ENCODE measurements around the gene SLC1A7.
"Not testable (repeated sequence)": the region's sequence is repeated elsewhere in the genome, so short reads cannot be mapped to it uniquely, and the experiment has no call there.

The SLC1A7 gene

DNA sequence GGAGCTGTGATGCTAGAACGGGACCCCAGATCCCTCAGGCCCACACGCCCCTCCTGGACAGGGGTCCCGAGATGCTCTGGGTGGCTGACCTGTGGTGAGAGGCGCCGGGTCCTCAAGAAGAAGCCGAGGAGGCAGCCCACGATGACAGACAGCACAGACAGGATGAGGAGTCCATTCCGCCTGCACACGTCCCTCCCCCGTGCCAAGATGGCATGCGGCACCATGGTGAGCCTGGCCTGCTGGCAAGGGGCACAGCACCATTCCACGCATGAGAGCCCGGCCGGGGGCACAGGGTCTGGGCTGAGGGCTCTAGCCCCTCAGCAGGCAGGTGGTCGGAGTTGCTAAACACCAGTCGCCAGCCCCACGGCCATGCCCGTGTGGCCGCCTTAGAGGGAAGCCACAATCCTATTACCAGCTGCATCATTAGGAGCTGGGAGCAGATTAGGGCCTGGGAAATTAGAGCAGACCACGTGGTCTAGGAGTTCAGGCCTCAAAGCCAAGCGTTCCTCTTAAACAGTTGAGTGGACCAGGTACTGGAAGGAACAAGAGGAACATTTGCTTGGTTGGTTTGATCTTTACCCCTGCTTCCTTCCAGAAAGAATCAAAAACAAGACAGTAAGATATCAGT is at the start of gene SLC1A7:
Gene SLC1A7 (minus strand): TSS at position 413 of the 628 bp plus-strand sequence. CDS start 189 bp downstream, at position 224.
- no peak for DNase-seq

DNA sequence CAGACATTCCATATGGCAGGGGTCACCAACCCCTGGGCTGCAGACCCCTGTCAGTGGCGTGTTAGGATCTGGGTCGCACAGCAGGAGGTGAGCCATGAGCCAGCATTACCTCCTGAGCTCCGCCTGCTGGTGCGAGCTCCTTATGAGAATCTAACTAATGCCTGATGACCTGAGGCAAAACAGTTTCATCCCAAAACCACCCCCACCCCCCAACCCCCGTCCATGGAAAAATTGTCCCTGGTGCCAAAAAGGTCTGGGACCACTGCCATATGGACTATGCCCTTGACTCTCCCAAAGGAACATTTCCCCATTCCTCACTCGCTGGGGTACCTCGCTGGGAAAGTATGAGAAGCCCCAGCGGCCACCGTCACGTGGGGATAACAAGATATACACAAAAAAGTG is 47.8 kb upstream of the SLC1A7 start:
- DNase-seq: no peak

DNA sequence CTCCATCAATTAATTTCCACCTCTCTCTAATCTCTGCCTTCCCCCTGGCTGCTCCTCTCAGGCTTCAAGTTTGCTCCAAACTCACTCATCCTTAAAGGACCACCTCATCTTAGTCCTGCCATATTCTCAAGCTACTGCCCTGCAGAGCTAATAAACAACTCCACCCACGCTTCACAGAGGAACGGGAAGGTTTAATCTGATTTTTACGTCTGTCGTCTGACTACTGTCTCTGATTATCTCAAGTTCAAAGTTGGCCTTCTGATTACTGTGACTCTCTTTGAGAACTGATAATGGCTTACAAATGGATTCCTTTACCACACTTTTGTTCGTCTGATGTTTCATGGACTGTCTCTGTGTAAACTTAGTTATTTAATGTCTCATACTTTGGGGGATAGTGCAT is 46.6 kb upstream of the SLC1A7 start:
- no peak for DNase-seq

DNA sequence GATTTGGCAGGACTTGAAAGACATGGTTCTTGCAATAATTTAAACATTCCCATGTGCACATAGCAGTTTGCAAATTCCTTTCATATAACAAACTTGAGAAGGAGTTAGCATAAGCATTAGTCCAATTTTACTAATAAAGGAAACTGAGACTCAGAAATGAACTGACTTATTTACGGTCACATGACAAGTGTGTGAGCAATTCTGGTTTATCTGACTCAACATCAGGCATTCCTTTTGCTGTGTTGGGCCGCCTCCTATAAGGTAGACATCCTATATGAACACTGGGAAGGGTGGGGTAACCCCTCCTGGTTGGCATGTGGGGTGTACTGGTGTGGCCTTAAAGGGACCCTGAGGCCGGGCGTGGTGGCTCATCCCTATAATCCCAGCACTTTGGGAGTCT is 45.7 kb upstream of the SLC1A7 start:
- DNase-seq: no peak

DNA sequence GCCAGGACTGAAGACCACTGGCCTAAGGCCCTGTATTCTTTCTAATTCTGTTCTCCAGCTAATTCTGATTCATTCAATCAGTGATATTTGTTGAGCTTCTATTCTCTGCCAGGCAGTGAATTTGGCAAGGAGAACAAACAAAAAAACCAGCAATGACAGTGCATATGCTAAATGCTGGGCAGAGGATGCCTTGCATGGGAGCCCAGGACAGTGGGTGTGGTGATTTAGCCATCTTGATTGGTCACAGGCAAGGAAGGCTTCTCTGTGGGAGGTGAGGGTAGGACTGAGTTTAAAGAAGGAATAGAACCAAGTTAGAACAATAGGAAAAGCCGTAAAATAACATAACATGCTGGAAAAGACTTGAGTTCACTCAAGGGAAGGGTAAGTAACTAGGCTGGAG is 45.0 kb upstream of the SLC1A7 start:
- DNase-seq: no peak

DNA sequence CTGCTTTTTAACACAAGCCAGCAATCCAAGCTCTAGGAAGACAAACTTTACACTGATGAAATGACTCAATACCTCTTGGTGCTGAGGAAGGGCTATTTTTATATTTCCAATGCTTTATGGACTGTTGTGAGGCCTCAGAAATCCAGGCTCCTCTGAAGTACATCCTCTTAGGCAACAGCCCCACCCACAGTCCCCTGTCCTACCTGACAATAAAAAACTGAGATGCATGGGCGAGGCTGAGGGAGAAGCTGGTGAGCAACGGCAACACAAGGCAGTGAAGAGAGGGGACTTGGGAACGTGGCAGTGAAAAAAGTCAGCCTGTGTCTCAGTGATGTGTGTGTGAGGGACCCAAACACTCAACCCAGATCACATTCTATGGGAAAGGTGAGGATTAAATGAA is 44.1 kb upstream of the SLC1A7 start:
- no peak for DNase-seq

DNA sequence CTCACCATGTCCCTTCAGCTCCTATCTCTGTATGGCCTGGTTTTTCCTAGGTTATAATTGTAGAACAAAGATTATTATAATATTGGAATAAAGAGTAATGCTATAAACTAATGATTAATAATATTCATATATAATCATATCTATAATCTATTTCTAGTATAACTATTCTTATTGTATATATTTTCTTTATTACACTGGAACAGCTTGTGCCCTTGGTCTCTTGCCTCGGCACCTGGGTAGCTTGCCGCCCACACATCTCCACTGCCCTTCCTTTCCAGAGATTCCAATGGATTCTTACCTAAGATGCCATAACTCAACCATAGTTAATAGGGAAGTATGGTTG is 43.5 kb upstream of the SLC1A7 start:
- DNase-seq: not testable (repeated sequence)

DNA sequence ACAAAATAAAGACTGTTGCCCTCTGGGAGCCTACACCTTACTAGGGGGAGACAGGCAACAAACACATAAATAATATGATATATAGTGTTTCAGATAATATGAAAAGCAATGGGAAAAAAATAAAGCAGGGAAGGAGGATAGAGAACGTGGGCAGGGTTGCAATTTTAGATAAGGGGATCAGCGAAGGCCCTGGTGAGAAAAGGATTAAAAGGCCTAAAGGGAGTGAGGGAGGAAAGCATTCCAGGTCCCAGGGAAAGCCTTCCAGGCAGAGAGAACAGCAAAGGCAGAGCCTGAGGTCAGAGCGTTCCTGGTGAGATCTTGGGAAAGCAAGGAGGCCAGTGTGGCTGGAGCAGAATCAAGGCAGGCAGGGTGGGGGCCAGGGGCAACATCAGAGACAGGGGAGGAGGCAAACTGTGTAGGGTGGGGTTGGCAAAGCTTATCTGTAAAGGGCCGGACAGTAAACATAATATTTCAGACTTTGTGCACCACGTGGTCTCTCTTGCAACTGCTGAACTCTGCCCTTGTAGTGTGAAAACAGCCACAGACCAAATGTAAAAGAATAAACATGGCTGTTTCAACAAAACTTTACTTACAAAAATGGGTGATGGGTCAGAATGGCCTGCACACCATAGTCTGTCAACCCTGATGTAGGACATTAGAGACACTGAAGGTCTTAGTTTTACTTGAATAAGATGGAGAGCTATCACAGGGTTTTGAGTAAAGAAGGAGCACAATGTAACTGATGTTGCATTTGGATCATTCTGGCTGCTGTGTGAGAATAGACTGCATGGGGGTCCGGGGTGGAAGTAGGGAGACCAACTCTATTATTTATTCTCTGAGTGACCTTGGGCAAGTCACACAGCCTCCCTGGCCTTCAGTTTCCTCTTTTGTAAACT is 40.9 kb upstream of the SLC1A7 start:
- no peak for DNase-seq

DNA sequence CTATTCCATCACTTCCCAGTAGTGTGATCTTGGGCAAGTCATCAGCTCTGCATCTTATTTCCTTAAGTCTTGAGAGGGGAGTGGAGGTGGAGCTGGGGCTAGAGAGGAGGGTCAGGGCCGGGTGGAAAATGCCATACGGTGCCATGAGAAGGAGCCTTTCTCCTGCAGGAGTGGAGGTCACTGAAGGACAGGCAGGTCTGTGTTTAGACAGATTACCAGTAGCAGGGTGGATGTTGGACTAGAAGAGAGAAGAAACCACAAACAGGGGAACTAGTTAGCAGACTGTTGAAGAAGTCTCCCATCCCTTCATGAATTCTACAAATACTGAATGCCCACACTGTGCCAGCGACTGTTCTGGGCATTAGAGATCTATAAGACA is 40.3 kb upstream of the SLC1A7 start:
- DNase-seq: no peak

DNA sequence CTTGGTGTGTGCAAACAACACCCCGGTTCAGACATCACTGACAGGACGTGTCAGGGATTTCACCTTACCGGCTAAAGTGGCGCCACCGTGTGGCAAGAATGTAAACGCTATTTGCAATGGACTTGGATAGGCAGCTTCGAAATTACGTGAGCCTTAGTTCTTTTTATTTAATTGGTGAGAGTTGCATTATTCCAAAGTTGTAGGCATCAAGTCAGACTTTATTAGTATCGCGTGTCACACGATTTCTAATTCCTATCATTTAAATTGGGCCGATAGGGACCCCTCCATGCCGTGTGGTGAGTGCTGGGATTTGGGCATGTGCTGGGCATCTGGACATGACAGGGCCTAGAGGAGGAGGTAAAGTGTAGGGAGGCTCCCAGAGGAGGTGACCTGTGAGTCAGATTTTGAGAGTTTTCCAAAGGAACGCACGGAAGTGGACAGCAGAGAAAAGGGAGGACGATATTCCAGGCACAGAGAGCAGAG is 39.7 kb upstream of the SLC1A7 start:
- DNase-seq: no peak

DNA sequence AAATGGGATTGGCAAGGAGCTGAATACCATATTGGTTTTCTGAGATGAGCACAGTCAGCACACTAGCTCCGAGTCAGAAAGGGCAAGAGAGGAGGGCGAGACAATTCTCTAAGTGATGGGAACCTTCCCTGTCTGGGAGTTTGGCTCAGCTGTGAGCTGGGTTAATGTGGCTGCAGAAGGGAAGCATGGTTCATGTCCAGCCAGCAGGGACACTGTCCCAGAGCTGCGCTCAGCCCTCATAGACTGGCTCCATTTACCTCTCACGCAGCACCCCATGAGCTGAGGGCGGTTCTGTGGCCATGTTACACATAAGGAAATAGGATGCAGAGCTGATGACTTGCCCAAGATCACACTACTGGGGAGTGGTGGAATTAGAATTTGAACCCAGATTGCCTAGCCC is 38.5 kb upstream of the SLC1A7 start:
- no peak for DNase-seq

DNA sequence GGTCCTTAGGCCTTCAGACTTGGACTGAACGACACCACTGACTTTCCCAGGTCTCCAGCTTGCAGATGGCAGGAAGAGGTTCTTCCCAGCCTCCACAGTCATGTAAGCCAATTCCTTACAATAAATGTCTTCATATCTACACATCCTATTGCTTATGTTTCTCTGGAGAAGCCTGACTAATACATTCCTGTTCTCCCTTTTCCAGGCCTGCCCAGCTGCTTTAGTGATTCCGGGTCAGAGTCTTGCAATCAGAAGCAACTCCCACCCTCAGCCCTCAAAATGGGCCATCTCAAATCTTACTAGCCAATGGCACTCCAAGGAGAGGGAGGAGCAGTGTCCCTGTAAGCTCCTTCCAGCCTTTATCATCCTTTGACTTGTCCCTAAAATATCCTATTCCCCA is 37.8 kb upstream of the SLC1A7 start:
- no peak for DNase-seq

DNA sequence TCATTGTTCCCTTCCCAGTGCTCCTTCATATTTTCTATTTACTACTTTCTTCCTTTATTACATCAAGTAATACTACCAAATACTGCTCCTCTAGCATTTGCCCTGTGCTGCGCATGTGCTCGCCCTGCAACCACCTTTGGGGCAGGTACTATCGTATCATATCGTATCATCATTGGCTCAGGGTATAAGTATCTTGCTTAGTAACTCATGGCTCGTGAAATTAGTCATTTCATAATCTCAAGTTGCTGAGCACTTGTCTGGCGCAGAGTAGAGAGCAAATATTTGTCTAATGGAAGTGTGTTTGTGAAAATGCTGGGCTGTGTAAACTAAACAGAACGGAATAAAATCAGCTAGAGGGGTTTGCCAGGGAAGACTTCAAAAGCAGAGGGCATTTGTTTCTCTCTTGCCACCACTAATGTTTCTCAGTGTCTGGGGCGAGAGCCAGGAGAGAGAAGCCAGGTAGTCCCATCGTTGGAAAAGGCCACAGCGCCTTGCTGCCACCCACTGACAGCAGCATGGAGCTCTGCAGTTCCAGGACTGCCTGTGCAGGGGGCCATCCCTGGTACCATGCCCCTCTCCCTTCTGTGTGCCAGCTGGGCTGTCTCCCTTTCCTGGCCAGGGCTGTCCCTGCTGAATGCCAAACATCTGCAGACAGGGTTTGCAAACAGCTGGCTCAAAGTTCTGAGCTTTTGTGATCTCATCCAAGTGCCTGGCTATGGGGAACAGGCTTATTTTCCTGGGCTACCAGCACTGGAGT is 34.2 kb upstream of the SLC1A7 start:
- no peak for DNase-seq

DNA sequence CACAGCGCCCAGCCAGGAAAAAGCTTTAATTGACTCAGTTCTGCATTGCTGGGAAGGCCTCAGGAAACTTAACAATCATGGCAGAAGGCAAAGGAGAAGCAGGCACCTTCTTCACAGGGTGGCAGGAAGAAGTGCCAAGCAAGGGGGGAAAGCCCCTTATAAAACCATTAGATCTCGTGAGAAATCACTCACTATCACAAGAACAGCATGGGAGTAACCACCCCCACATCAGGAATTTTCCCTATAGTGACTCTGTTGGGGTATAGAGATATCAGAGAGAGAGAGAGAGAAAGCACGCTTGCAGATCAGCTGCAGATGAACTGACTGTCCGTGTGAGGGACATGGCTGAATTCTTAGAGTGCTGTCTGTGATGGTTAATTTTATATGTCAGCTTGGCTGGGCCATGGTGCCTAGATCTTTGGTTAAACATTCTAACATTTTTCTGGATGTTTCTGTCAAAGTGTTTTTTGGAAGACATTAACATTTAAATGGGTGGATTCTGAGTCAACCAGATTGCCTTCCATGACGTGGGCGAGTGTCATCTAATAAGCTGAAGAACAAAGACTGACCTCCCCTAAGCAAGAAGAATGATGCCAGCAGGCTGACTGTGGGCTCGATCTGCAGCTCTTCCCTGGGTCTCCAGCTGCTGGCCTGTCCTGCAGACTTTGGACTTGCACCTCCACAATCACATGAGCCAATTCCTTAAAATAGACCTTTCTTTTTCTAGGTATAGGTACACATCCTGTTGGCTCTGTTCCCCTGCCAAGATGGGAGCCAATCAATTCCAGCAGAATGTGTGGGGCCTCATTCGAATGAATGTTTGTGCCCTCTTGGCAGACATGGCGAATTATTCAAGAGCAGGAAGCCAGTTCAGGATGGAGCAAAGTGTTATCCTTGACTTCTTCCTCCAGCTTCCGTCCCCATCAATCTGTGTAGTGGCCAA is 32.8 kb upstream of the SLC1A7 start:
- DNase-seq: no peak

DNA sequence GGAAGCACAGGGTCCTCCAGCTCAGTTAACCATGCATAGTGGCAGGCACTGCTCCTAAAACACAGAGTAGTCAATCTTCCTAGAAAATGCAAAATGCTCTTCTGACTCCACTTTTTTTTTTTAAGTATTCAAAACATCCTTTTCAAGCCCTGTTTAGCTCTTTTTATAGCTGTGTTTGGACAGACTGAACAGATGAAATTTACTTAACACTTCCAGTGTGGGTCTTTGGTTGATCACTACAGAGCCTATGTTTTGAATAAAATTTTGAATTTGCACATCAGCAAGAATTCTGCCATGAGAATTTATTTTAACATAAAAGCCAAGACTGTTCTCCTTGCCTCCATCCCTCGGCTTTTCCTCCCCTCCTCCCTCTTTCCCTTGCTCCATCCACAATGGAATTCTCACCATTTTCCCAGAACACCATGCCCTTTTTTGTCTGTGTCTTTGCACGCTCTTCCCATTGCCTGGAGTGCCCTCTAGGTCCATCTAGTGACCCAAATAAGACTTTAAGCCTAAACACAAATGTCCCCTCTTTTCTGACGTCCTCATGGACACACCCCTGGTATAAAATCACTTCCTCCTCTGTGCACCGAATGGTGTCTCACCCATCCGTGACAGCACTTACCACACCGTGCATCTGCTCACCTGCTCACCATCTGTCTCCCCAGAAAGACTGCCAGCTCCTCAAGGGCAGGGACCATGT is 30.1 kb upstream of the SLC1A7 start:
- no peak for DNase-seq

DNA sequence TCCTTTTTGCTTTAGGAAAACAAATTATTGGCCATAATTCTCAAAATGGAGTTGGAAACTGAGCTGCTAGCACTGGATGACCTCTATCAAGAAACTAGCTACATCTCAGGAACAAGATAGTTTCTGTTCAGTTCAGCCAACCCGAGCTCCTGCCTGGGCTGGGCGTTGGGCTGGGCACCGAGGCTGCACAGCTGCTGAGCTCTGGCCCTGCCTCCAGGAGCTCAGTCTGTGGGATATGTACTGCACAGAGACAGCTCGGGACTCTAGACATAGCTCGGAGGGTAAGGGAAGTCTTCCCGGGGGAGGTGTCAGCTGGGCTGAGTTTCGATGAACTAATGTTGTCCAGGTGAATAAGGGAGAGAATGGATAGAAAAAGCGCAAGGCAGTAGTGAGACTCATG is 24.5 kb upstream of the SLC1A7 start:
- DNase-seq: no peak

DNA sequence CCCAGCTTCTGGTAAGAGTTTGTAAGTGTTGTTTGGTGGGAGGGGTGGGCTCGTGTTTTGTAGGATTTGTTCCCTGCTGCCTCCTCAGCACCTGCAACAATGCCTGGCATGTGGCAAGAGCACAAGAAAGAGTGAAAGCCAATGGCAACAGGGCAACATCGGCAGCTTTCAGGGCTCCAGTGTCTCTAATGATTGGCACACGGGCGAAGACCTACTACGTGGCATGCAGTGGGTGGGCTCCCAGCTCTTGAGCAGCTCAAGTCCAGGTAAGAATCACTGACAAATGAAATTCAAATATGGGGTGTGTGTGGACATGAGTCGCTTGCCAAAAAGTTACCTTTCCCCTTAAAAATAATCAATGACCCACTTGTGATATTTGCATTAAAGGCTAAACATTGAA is 23.9 kb upstream of the SLC1A7 start:
- DNase-seq: no peak

DNA sequence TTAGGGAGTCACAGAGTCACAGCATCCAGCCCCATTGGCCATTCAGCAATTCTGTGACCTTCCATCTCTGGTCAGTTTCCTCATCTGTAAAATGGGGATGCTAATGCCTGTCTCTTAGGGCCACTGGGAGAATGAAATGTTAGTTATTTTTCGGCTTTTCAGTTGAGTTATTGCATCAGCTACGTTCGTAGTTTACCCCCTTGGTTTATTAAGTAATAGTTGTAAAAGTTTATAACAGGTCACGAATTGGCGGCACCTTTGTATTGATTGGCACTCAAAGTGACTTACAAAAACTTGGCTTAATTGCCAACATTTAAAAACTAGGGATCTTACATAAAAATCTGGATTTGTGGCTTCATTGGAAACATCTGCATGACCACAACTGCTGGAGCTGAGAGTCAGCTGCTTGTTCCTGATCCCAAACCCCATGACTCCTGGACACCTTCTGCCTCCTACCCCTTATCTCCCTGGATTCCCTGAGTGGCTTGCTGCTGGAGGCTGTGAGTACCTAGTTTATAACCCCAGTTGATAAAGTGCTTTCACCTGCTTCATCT is 23.0 kb upstream of the SLC1A7 start:
- DNase-seq: no peak

DNA sequence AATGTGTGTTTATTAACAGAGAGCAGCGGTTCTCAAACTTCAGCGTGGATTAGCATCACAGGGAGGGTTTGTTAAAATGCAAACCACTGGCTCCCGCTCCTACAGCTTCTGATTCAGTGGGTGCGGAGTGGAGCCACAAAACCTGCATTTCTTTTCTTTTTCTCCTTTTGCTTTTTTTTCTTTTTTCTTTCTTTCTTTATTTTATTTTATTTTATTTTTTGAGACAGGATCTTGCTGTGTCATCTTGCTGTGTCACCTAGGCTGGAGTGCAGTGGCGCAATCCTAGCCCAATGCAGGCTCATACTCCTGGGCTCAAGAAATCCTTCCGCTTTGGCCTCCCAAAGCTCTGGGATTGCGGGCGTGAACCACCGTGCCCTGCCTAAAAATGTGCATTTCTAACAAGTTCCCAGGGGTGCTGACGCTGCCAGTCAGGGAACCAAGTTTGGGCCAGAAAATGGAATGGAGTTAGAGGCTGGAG is 20.9 kb upstream of the SLC1A7 start:
- no peak for DNase-seq

DNA sequence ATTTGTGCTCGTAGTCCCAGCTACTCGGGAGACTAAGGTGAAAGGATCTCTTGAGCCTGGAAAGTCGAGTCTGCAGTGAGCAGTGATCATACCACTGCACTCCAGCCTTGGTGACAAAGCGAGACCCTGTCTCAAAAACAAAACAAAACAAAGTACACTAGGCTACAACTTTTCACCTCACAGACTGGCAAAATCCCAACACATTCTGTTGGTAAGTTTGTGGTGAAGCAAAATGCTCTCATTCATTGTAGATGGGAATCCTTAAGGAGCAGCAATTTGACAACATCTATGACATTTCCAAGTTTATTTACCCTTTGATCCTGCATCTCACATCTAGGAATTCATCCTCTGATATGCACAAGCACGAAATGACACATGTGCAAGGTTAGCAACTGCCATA is 20.2 kb upstream of the SLC1A7 start:
- DNase-seq: no peak

DNA sequence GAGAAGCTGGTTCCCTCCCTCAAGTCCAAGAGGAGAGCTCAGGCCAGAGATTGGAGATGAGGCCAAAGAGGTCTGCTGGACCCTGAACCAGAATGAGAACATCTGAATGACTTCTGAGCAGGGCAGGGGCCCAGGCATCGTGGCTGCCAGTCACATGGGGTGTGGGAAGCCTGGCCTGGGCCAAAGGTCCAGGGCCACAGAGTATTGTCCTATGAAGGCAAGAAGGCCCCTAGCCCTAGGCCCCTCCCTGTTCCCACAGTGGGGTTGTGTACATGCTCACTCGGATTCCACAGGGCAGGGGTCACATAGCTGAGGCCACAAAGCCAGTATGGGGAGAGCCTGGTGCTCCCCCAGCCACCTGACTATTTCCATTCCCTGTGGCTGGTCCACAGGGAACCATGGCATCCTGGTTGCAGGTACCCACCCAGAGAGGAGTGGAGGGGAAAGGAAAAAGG is 18.5 kb upstream of the SLC1A7 start:
- DNase-seq: no peak
